OCI-LY7 (cell line): ENCODE measurements around the gene CASQ2. TPM values are rescaled to one million over a fixed set of nuclear protein-coding genes. Genes with fewer than 3 reads are reported as not detected.

Experiments
- BruUV-seq: library from RNA; stranded (reverse); fragments of 400-500 nt; replicated peaks from 2 replicates; lab custom pipeline; 2021; lab: Mats Ljungman, UMichigan
- CTCF ChIA-PET: fragments of 300-600 bp; sonication (Branson Sonifier 250); formaldehyde crosslinking; loops from one replicate; lab custom pipeline; 2022; ENCODE audit warnings: antibody characterized with exemption; ENCODE audit not compliant: unreplicated experiment; lab: Charles Lee
- POLR2A ChIA-PET: fragments of 300-600 bp; sonication (Branson Sonifier 250); formaldehyde crosslinking; loops from one replicate; lab custom pipeline; 2022; ENCODE audit warnings: antibody characterized with exemption; lab: Charles Lee
- DNase-seq: peaks from one replicate; pipeline ENCODE4 v3.0.0-alpha.2; 2015; ENCODE audit warnings: low spot score
- H2AFZ ChIP-seq: fragments of 200-600 bp; sonication (generic), shearing (Covaris generic); 2 replicates; pipeline ENCODE4 v1.6.1; 2014; ENCODE audit warnings: mild to moderate bottlenecking, antibody characterized with exemption, low read length, moderate library complexity
- H3K27ac ChIP-seq: fragments of 200-600 bp; sonication (generic); 2 replicates; pipeline ENCODE4 v1.5.1; 2014; ENCODE audit warnings: mixed run types, low read depth, mild to moderate bottlenecking, moderate library complexity, low read length, inconsistent platforms; ENCODE audit not compliant: poor library complexity, severe bottlenecking
- H3K36me3 ChIP-seq: fragments of 200-600 bp; sonication (generic); 2 replicates; pipeline ENCODE4 v1.6.1; 2014; ENCODE audit warnings: mild to moderate bottlenecking, antibody characterized with exemption, low read length, moderate library complexity, mixed read lengths; ENCODE audit not compliant: insufficient read depth
- H3K4me1 ChIP-seq: fragments of 200-600 bp; sonication (generic); 2 replicates; pipeline ENCODE4 v1.5.1; 2014; ENCODE audit warnings: mild to moderate bottlenecking, low read length; ENCODE audit not compliant: insufficient read depth, poor library complexity, severe bottlenecking
- H3K4me2 ChIP-seq: fragments of 200-600 bp; sonication (generic); 2 replicates; pipeline ENCODE4 v1.6.1; 2014; ENCODE audit warnings: mild to moderate bottlenecking, low read length
- H3K4me3 ChIP-seq: fragments of 200-600 bp; sonication (generic); 2 replicates; pipeline ENCODE4 v1.5.1; 2014; ENCODE audit warnings: mild to moderate bottlenecking, low read depth, low read length; ENCODE audit not compliant: poor library complexity, severe bottlenecking
- H3K79me2 ChIP-seq: fragments of 200-600 bp; sonication (generic); 2 replicates; pipeline ENCODE4 v1.6.1; 2016; ENCODE audit warnings: low read depth, mild to moderate bottlenecking, low read length, moderate library complexity, mixed read lengths; ENCODE audit not compliant: insufficient read depth
- H3K9me2 ChIP-seq: fragments of 200-600 bp; sonication (generic); 2 replicates; pipeline ENCODE4 v1.6.1; 2016; ENCODE audit warnings: mild to moderate bottlenecking, low read length, mixed read lengths; ENCODE audit not compliant: insufficient read depth
- H3K9me3 ChIP-seq: fragments of 200-600 bp; sonication (generic); 2 replicates; pipeline ENCODE4 v1.6.1; 2014; ENCODE audit warnings: mild to moderate bottlenecking, mixed run types, low read length, mixed read lengths
- H4K20me1 ChIP-seq: fragments of 200-600 bp; sonication (generic); 2 replicates; pipeline ENCODE4 v1.6.1; 2014; ENCODE audit warnings: mild to moderate bottlenecking, antibody characterized with exemption, low read length, moderate library complexity, mixed read lengths; ENCODE audit not compliant: insufficient read depth
- EZH2phosphoT487 ChIP-seq: fragments of 200-600 bp; sonication (generic); IDR thresholded peaks from 2 replicates; pipeline ENCODE4 v1.6.1; 2018; ENCODE audit warnings: low read depth, borderline replicate concordance, mild to moderate bottlenecking, mixed run types, antibody characterized with exemption, low read length, moderate library complexity, mixed read lengths
- intact Hi-C: fragments of 100-400 bp; cut with micrococcal nuclease; formaldehyde crosslinking; loops from one replicate; pipeline ENCODE4 v1.10.0; 2022; ENCODE audit not compliant: unreplicated experiment
- total RNA-seq, 2 experiments: library from RNA; depleted of rRNA in 1 of 2; stranded (reverse); fragments of >200 nt in 1 of 2; shearing (Covaris generic) in 1 of 2; gene quantifications; 2 replicates each; pipeline ENCODE4 v1.2.3, GENCODE V29; 2014 to 2022
- TF ChIP-seq, protein P1 (sequence below): fragments of 200-600 bp; sonication (generic); conservative IDR thresholded peaks from 2 replicates; pipeline ENCODE4 v1.5.1; 2014; ENCODE audit warnings: mild to moderate bottlenecking, antibody characterized with exemption, low read length, moderate library complexity, mixed read lengths

Gene CASQ2
- total RNA-seq, 2 experiments from 2014 or later: not detected

DNA sequence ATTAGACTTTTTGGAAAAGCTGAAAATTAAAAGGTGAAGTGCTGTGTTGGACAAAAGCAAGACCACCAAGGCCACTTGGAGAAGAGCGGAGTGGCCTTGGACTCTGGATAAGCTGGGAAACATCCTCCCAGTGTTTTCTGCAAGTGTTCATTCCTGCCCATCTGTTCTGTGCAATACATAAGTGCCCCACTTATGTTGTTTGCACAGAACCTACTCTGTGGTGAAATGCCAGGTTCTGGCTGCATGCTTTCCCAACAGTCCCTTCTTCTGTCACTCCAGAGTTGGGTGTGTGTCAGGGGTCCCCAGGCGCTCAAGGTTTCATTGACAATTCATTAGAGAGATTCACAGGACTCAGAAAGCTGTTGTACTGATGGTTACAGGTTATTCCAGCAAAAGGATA lies 42.1 kb upstream of the CASQ2 start:
- H3K79me2 ChIP-seq: no peaks in the 10 kb centered on the region
- H3K36me3 ChIP-seq: no peaks in the 10 kb centered on the region
- BruUV-seq: no TSS peak
- intact Hi-C loops: no loop called here
- no peak overlapping the region for H3K27ac ChIP-seq
- no peaks in the 10 kb centered on the region for H4K20me1 ChIP-seq
- H3K4me3 ChIP-seq: no peak overlapping the region
- no peaks in the 10 kb centered on the region for H3K9me3 ChIP-seq
- no peaks in the 10 kb centered on the region for H3K4me1 ChIP-seq
- POLR2A ChIA-PET: interaction anchor here (0.6 kb wide), 1 partner anchor 80 kb away, joined by 3 read pairs; no protein-coding TSS in a partner anchor
- no peak for DNase-seq
- no peak overlapping the region for H2AFZ ChIP-seq
- CTCF ChIA-PET: interaction anchor here (0.5 kb wide), 1 partner anchor 291 kb away, joined by 3 read pairs; no protein-coding TSS in a partner anchor
- H3K4me2 ChIP-seq: no peak overlapping the region
- H3K9me2 ChIP-seq: no peaks in the 10 kb centered on the region
- TF ChIP-seq, protein P1, sequence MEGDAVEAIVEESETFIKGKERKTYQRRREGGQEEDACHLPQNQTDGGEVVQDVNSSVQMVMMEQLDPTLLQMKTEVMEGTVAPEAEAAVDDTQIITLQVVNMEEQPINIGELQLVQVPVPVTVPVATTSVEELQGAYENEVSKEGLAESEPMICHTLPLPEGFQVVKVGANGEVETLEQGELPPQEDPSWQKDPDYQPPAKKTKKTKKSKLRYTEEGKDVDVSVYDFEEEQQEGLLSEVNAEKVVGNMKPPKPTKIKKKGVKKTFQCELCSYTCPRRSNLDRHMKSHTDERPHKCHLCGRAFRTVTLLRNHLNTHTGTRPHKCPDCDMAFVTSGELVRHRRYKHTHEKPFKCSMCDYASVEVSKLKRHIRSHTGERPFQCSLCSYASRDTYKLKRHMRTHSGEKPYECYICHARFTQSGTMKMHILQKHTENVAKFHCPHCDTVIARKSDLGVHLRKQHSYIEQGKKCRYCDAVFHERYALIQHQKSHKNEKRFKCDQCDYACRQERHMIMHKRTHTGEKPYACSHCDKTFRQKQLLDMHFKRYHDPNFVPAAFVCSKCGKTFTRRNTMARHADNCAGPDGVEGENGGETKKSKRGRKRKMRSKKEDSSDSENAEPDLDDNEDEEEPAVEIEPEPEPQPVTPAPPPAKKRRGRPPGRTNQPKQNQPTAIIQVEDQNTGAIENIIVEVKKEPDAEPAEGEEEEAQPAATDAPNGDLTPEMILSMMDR: no peak
- TF ChIP-seq EZH2phosphoT487: no peak

DNA sequence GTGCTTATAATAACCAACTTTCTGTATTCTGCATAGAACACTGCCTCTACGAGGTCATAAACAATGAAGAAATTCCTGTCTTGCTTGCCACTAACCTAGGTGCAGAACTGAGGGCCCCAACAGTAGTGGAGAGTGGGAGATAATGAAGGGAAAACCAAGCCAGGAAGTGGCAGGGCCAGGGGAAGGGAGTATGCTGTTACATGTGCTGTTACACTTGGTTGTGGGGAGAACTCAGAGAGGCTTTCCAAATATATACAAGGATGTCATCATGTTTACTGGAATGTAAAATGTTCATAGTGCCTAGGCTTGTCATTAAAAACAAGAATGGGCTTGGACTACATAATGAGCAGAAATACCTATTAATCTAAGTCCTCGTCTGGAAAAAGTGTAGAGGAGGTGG lies 41.3 kb upstream of the CASQ2 start:
- DNase-seq: no peak
- ChIA-PET POLR2A (interaction anchor here (0.6 kb wide), 1 partner anchor 81 kb away, joined by 3 read pairs; no protein-coding TSS in a partner anchor), CTCF (no interaction called here)
- BruUV-seq: no TSS peak
- Histone ChIP-seq H3K4me3 (no peak overlapping the region), H3K79me2 (no peaks in the 10 kb centered on the region), H3K9me2 (no peaks in the 10 kb centered on the region), H3K4me1 (no peaks in the 10 kb centered on the region), H3K4me2 (no peak overlapping the region), H3K9me3 (no peaks in the 10 kb centered on the region), H4K20me1 (no peaks in the 10 kb centered on the region), H3K36me3 (no peaks in the 10 kb centered on the region), H3K27ac (no peak overlapping the region), H2AFZ (no peak overlapping the region)
- no peak for TF ChIP-seq EZH2phosphoT487
- TF ChIP-seq, protein P1: no peak
- intact Hi-C loops: no loop called here

DNA sequence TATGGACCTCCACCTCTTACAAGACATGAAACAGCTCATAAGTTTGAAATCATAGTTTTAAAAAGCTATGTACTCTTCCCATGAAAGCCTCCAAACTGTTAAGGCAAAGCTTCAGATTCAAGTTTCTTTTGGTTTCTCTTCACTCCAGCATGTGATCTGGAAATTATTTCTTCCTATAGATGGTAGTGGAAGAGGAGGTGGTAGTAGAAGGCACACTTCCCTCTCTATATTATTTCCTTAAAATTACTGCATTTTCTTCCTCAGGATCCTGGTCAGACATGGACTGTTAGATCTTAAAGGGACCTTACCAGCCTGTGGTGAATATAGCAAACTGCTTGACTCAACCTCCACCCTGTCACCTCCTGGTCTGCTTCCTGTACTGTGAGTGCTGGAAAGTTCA lies 40.6 kb upstream of the CASQ2 start:
- H3K27ac ChIP-seq: no peak overlapping the region
- H3K36me3 ChIP-seq: no peaks in the 10 kb centered on the region
- H3K9me3 ChIP-seq: no peaks in the 10 kb centered on the region
- intact Hi-C loops: no loop called here
- H3K4me1 ChIP-seq: no peaks in the 10 kb centered on the region
- no peak overlapping the region for H2AFZ ChIP-seq
- H4K20me1 ChIP-seq: no peaks in the 10 kb centered on the region
- ChIA-PET CTCF (interaction anchor here (1.1 kb wide), 1 partner anchor 172 kb away, joined by 5 read pairs; no protein-coding TSS in a partner anchor), POLR2A (no interaction called here)
- no TSS peak for BruUV-seq
- H3K9me2 ChIP-seq: no peaks in the 10 kb centered on the region
- no peak for TF ChIP-seq EZH2phosphoT487
- TF ChIP-seq, protein P1: no peak
- no peak for DNase-seq
- H3K4me2 ChIP-seq: no peak overlapping the region
- H3K79me2 ChIP-seq: no peaks in the 10 kb centered on the region
- H3K4me3 ChIP-seq: no peak overlapping the region
